Lower leg skin (tissue), 3 donors: Measurements from ENCODE around the gene CNTLN.

Source experiments
- CTCF ChIP-seq, 3 donors: fragments of 450-650 bp; IDR thresholded peaks; one replicate each; pipeline ENCODE4 v1.5.1; 2016; ENCODE audit warnings: antibody characterized with exemption in 3 of 3, mild to moderate bottlenecking in 3 of 3, moderate library complexity in 2 of 3
- POLR2A ChIP-seq, 2 donors: fragments of 450-650 bp; IDR thresholded peaks; one replicate each; pipeline ENCODE4 v1.6.1; 2016 to 2017; ENCODE audit warnings: antibody characterized with exemption in 2 of 2, mild to moderate bottlenecking in 1 of 2, moderate library complexity in 1 of 2

GRCh38 chr9:17246770-17247169 lies 111.9 kb downstream of the CNTLN start:
- no peak for TF ChIP-seq CTCF (IDR thresholded peaks at IDR 0.05)
- no peak for TF ChIP-seq POLR2A (IDR thresholded peaks at IDR 0.05)
